ENCODE measurements around the gene STX2.

- TF ChIP-seq POLR2A (IDR thresholded peaks at IDR 0.05; ENCODE audit: low read depth, low read length) (no peak), CTCF (IDR thresholded peaks at IDR 0.05; ENCODE audit: extremely low read depth in 1 of 2, insufficient read depth in 1 of 2, low read depth in 1 of 2, low read length in 2 of 2) (no peak), EZH2 (IDR thresholded peaks at IDR 0.05; ENCODE audit: borderline replicate concordance, low read depth, low read length, severe bottlenecking) (no peak), JUN (IDR thresholded peaks at IDR 0.05; ENCODE audit: borderline replicate concordance, insufficient read depth, insufficient read length, low read depth) (no peak), POLR2AphosphoS5 (IDR thresholded peaks at IDR 0.05; ENCODE audit: insufficient read depth, low read depth, low read length) (no peak), MYC (IDR thresholded peaks at IDR 0.05; ENCODE audit: low read depth, low read length) (no peak)
Measured at GRCh38 chr12:130787445-130788410, 51.3 kb downstream of the STX2 start.
